Measurements from ENCODE around the gene ZIC4.

ZIC4 gene

DNA sequence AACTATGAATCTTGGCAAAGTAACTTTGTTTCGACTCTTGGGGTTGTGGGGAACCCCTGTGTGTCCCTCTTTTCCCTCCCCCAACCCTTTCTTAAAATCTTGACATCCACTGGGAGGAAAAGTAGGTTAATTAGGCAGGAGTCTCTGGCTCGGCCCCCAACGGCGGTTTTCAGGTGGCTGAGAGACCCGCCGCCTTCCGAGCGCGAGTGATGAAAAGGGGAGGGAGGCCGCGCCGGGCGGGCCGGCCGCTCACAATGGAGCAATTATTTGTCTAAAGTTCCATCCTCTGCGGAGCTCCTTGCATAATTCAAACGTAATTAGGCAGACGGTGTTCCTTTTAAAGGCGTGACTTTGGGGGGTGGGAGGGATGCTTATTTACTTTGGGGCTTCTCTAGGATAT lies 51.7 kb downstream of the ZIC4 start:
- no peak for DNase-seq (ENCODE audit: low read depth in 2 of 2)

- no peak for DNase-seq (ENCODE audit: low read depth in 2 of 2)
These were observed 55.0 kb downstream of the ZIC4 start for GRCh38 chr3:147351301-147351700.

- no peak for DNase-seq (ENCODE audit: low read depth in 2 of 2)
These were observed 57.4 kb downstream of the ZIC4 start for GRCh38 chr3:147348976-147349375.

DNA sequence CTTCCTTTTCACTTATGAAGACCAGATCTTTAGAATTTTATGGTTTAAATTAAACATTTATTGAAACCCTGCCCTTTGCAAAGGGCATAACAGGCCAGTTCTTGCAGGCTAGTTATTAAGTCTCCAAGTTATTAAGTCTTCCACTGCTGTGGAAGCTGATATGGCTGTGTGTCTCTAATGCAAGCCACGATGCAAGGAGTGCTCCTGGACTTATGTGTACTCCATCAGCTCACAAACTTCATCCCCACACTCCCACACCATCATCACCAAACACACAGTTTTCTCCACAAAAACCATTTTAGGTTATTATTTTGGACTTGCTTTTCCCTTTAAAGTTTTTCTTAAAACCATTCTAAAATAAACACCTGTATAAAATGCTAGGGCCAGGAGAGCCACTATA lies 62.4 kb downstream of the ZIC4 start:
- no peak for DNase-seq (ENCODE audit: low read depth in 2 of 2)

- DNase-seq (ENCODE audit: low read depth in 2 of 2) = no peak
These were observed 64.6 kb downstream of the ZIC4 start for GRCh38 chr3:147341727-147342126.

GRCh38 chr3:147336543-147337278 lies 69.6 kb downstream of the ZIC4 start:
- no peak for DNase-seq (ENCODE audit: low read depth in 2 of 2)

Data from stimulated activated CD8-positive, alpha-beta memory T cell treated with anti-CD3 and anti-CD28 coated beads, Interleukin-2, amount 100 ng/mL, for 1 hour (primary cell).